ENCODE measurements around the gene POU5F2.

POU5F2 gene, protein sequence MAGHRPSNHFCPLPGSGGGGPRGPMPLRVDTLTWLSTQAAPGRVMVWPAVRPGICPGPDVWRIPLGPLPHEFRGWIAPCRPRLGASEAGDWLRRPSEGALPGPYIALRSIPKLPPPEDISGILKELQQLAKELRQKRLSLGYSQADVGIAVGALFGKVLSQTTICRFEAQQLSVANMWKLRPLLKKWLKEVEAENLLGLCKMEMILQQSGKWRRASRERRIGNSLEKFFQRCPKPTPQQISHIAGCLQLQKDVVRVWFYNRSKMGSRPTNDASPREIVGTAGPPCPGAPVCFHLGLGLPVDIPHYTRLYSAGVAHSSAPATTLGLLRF

GRCh38 chr5:93741136-93741811 is at the start of gene POU5F2:
Gene POU5F2 (minus strand): TSS chr5:93741600. CDS start chr5:93741563, 37 bp downstream.
- no peak for DNase-seq

- no peak for DNase-seq
These were observed 49.0 kb upstream of the POU5F2 start for GRCh38 chr5:93790401-93790800.

DNA sequence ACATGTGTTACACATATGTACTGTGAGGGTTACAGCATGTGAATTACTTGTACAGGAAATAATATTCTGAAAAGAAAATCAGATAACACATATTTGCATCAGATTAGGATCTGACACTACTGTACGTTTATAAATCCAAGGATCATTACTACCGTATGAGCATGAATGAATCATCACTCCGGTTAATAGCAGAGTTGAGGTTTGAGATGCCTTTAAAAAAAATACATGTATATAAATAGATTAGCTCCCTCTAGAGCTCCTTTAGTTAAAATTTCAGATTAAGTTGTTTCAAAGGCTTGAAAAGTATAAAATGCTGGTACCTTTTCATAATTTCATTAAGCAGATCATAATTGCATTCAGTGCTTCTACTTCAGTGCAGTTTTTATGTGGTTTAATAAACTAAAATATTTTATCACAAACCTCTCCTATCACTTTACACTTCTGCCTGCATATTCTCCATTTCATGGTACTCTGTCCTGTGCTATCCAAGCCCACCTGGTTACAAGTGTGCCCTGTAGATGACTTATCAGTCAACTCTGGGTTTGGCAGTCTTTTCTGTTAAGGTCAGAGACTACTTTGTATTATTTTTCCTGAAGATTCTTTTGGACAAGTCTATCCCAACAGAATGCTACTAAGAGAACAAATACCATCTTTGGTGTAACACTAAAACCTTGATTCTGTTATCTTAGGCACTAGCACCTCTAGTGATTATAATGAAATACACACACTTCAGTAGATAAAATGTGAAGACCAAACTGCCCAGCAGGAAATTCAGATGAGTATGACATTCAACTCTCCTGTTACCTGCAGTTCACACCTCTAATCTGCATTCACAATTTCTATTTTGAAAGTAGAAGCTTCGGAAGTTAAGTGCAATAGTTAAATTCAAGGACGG is 48.0 kb upstream of the POU5F2 start:
- no peak for DNase-seq

GRCh38 chr5:93787598-93787997 is 46.2 kb upstream of the POU5F2 start:
- DNase-seq, result no peak

GRCh38 chr5:93785475-93785874 is 44.1 kb upstream of the POU5F2 start:
- no peak for DNase-seq

GRCh38 chr5:93782978-93783377 is 41.6 kb upstream of the POU5F2 start:
- no peak for DNase-seq

DNA sequence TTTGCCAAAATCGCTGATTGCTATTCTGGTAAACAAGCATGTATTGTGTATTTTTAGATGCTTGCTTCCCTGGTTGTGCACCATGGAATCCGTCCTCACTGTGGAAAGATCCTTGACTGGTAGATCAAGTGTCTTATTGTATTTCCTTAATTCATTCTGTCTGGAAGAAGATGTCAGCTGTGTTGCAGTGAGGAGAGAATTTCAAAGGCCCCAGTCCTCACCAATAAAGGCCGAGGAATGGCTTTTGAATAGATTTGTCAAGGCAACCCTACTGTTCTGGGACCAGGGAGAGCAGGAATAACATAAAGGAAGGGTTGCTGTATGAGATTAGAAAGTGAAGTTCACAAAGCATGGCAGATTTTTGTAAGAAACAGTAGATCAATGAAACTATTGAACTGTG is 36.2 kb upstream of the POU5F2 start:
- DNase-seq, result no peak

DNA sequence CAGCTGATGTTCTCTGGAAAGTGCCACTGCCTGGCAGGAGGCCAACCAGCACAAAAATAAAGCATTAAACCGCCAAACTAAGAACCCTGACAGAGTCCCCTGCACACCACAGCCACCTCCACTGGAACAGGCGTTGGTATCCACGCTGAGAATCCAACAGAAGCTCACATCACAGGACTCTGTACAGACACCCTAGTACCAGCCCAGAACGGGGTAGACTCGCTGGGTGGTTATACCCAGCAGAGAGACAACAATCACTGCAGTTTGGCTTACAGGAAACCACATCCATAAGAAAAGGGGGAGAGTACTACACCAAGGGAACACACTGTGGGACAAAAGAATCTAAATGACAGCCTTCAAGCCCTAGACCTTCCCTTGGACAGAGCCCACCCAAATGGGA is 15.0 kb upstream of the POU5F2 start:
- DNase-seq, result no peak

GRCh38 chr5:93755716-93756115 is 14.3 kb upstream of the POU5F2 start:
- no peak for DNase-seq

DNA sequence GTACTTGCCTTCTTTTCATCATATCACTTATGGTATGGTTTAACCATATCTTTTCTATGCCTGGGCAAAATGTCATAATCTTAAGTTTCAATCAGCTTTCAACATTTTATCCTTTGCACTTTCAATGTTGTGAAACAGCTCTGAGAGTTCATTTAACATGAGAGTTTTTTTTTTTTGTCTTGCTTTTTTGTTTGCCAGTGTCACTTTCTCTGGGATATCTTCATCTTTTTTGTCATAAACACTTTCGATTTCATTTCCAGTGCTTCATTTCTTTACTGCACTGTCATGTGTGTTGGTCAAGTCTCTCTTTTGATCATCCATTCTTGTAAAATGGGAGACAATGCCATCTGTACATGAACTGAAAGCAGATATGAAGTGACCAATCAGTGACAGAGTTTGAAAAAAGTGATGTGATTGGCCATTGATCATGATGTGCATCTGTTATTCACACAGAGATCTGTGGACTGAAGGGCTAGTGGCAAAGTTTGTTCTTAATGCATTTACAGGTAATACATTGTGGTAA is 7.5 kb upstream of the POU5F2 start:
- no peak for DNase-seq

GRCh38 chr5:93746406-93747056 is 5.1 kb upstream of the POU5F2 start:
- DNase-seq, result no peak

GRCh38 chr5:93736284-93736683 is 5.1 kb downstream of the POU5F2 start:
- no peak for DNase-seq

GRCh38 chr5:93735378-93735777 is 6.0 kb downstream of the POU5F2 start:
- no peak for DNase-seq

DNA sequence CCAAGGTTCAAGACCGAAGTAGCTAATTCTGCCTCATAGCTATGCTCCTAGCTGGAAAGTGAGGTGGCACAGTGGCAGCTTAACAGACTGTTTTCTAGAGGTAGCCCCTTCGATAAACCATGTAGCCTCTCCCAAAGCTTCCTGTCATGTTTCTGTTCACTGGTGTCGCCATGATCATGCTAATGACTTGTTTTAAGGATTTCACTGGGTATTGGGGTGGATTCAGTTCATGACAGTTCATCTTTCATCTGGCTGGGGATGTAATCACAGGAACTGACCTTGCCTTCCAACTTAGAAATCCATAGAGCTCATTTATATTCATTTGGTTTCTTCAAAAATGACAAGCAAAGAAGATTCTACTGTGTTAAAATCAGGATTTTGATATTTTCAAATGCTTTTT is 9.4 kb downstream of the POU5F2 start:
- DNase-seq, result no peak

GRCh38 chr5:93726595-93726994 is 14.8 kb downstream of the POU5F2 start:
- DNase-seq, result no peak

DNA sequence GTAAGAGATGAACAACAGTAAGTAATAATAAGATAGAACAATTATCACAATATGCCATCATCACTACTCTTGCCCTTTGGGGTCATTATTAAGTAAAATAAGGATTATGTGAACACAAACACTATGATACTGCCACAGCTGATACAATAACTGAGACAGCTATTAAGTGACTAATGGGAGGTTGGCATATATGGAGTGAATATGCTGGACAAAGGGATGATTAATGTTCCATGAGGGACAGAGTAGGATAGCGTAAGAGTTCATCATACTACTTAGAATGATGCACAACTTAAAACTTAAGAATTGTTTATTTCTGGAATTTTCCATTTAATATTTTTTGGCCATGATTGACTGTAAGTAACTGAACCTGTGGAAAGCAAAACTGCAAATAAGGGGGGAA is 16.6 kb downstream of the POU5F2 start:
- no peak for DNase-seq

GRCh38 chr5:93723681-93724080 is 17.7 kb downstream of the POU5F2 start:
- no peak for DNase-seq

DNA sequence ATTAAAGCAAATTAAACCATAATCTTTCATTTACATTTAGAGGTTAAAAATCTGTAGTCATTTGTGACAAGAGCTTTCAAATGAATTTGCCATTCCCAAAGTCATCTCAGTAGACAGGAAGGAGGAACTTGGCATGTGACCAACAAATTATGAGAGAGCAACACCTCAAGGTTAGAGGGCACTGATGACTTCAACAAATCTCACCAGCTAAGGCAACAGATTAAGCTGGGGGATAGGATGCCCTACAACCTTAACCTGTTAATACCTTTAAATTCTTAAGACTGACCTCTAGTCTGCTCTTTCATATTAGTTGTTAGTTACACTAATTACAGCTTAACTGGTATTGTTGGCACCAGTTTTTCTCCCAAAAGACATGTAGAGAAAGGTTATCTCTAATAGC is 18.4 kb downstream of the POU5F2 start:
- no peak for DNase-seq

DNA sequence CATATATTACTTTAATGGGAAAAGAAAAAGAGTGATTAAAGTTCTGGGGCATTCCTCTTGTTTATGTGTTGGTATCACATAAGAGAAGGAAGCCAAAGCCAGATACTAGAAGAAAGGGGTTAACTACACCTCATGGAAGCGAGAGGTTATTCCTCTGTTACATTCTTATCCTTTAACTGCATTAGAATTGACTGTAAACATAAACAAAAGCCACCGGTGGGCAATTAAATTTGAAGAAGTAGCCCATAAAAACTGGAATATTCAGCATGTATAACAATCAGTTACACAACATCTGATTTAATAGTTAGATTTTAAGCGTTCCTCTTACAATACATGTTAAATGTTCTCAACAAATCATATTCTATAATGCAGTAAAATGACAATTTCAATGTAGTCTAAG is 18.8 kb downstream of the POU5F2 start:
- DNase-seq, result no peak

DNA sequence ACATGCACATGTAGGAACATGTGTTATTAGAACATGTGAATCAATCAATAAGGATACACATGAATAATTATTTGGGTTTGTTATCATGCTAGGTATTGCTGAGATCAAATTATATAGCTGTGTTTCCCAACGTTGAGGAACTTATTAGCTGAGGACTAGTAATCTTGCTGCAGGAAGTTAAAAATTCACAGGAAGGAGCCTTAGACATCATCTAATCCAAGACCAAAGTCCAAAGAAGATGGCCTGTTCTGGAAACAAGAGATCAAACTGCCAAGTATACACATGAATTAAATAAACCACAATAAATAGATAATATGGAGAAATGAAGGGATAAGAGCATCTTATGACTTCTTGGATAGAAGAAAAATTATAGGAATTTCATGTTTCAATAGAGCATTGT is 19.9 kb downstream of the POU5F2 start:
- no peak for DNase-seq

DNA sequence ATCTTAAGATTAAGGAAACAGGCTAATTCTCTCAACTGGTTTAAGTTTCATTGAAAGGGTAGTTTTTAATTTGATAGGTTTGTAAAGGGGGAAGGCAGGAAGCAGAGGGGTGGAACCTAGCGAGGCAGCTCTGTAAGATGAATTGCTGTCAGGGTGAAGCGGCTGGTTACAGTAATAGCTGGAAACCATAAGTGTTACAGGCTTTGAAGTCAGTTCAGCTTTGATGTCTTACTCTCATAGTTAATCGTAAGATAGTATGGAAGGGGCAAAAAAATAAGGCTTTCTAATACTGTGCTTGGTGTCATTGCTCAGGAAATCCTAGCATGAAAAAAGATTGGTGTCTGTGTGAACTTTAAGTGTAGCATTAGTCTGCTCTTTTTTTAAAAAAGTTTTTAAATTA is 20.3 kb downstream of the POU5F2 start:
- no peak for DNase-seq

- DNase-seq, result no peak
These were observed 24.2 kb downstream of the POU5F2 start for GRCh38 chr5:93717162-93717561.

DNA sequence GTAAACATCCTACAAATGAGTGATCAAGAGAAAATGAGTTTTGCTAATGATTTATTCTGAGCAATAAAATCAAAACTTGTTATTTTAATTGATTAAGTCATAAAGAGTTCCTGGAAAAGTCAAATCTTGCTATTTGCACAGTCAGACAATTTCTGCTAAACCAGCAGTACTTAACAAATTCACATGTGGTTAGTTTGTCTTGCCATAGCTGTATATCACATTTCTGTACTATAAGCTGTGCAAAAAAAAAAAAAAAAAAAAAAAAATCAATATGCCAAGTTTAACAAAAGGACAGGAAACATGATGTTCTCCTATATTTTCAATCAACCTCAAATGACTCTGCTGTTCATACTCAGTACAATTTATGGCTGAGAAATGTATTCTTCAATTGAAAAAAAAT is 24.9 kb downstream of the POU5F2 start:
- no peak for DNase-seq
